ENCODE results near the gene DDIT3. TPM values are rescaled to one million over a fixed set of nuclear protein-coding genes. Genes with fewer than 3 reads are reported as not detected.
A peak's percentile ranks its signal among the peaks of the same experiment; 100 is the strongest.

The DDIT3 gene
- total and polyA plus RNA-seq, 2 of the 13 experiments (the other 11 are each of a cell fraction or from before 2014, with no cell fraction given), result 27.5 to 48.7 TPM

DNA sequence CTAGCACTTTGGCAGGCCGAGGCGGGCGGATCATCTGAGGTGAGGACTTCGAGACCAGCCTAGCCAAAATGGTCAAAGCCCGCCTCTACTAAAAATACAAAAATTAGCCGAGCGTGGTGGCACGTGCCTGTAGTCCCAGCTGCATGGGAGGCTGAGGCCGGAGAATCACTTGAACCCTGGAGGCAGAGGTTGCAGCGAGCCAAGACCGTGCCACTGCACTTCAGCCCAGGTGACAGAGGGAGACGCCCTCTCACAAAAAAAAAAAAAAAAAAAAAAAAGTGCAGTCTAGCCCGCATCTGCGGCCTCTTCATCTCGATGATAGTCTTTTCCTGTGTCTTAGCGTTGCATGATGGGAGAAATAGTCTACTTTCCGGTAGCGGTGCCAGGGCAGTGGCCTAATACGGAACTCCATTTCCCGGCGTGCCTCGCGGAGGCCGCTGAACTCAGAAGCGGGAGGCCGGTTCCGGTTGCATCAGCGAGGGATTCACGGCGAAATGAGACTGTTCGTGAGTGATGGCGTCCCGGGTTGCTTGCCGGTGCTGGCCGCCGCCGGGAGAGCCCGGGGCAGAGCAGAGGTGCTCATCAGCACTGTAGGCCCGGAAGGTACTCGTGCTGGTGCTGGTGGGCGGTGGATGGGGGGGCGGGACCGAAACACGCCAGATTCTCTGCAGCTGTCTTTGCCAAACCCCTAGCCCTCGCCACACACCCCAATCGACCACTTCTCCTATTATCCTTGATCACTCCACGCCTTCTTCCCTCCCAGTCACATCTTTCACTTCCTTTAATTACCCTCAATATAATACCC is 32.5 kb downstream of the DDIT3 start, which contains the start of gene MARS1 (continued):
- TF ChIP-seq ZNF749 (CRISPR knock-in tag; IDR thresholded peaks at IDR 0.05; ENCODE audit: borderline replicate concordance) (no peak), CCDC6 (CRISPR knock-in tag; IDR thresholded peaks at IDR 0.05) (peak; percentile 62; the same call in 1 of the 2 replicates), ZBTB21 (CRISPR knock-in tag; IDR thresholded peaks at IDR 0.05) (peak; percentile 62; the same call in 1 of the 2 replicates), NFKB2 (CRISPR knock-in tag; IDR thresholded peaks at IDR 0.05; ENCODE audit: borderline replicate concordance) (peak; percentile 64; the same call in 1 of the 2 replicates), ZNF891 (CRISPR knock-in tag; IDR thresholded peaks at IDR 0.05) (0 out of 2 replicates have a peak, but pooled peaks have one; percentile 40), ARHGAP35 (CRISPR knock-in tag; IDR thresholded peaks at IDR 0.05; ENCODE audit: borderline replicate concordance) (no peak), ZNF460 (CRISPR knock-in tag; IDR thresholded peaks at IDR 0.05; ENCODE audit: borderline replicate concordance) (no peak; the same call in 1 of the 2 replicates), IRX3 (CRISPR knock-in tag; IDR thresholded peaks at IDR 0.05; ENCODE audit: borderline replicate concordance, low read depth) (no peak), SALL2 (CRISPR knock-in tag; IDR thresholded peaks at IDR 0.05) (no peak; the same call in 1 of the 2 replicates), HNRNPK (IDR thresholded peaks at IDR 0.05; ENCODE audit: low read depth, low read length, poor library complexity, severe bottlenecking) (no peak), RORA (CRISPR knock-in tag; IDR thresholded peaks at IDR 0.05) (no peak), ZNF263 (CRISPR knock-in tag; IDR thresholded peaks at IDR 0.05) (no peak), TBP (CRISPR knock-in tag; IDR thresholded peaks at IDR 0.05) (no peak; the same call in 1 of the 2 replicates), REL (CRISPR knock-in tag; conservative IDR thresholded peaks at IDR 0.05) (no peak), ZBTB7B (CRISPR knock-in tag; IDR thresholded peaks at IDR 0.05) (no peak), ZNF816 (CRISPR knock-in tag; IDR thresholded peaks at IDR 0.05; ENCODE audit: borderline replicate concordance) (no peak), TSC22D2 (CRISPR knock-in tag; IDR thresholded peaks at IDR 0.05; ENCODE audit: borderline replicate concordance) (no peak), ZFP36L1 (CRISPR knock-in tag; IDR thresholded peaks at IDR 0.05) (no peak), PITX1 (CRISPR knock-in tag; IDR thresholded peaks at IDR 0.05) (peak; percentile 68)
- TF ChIP-seq, protein P1, sequence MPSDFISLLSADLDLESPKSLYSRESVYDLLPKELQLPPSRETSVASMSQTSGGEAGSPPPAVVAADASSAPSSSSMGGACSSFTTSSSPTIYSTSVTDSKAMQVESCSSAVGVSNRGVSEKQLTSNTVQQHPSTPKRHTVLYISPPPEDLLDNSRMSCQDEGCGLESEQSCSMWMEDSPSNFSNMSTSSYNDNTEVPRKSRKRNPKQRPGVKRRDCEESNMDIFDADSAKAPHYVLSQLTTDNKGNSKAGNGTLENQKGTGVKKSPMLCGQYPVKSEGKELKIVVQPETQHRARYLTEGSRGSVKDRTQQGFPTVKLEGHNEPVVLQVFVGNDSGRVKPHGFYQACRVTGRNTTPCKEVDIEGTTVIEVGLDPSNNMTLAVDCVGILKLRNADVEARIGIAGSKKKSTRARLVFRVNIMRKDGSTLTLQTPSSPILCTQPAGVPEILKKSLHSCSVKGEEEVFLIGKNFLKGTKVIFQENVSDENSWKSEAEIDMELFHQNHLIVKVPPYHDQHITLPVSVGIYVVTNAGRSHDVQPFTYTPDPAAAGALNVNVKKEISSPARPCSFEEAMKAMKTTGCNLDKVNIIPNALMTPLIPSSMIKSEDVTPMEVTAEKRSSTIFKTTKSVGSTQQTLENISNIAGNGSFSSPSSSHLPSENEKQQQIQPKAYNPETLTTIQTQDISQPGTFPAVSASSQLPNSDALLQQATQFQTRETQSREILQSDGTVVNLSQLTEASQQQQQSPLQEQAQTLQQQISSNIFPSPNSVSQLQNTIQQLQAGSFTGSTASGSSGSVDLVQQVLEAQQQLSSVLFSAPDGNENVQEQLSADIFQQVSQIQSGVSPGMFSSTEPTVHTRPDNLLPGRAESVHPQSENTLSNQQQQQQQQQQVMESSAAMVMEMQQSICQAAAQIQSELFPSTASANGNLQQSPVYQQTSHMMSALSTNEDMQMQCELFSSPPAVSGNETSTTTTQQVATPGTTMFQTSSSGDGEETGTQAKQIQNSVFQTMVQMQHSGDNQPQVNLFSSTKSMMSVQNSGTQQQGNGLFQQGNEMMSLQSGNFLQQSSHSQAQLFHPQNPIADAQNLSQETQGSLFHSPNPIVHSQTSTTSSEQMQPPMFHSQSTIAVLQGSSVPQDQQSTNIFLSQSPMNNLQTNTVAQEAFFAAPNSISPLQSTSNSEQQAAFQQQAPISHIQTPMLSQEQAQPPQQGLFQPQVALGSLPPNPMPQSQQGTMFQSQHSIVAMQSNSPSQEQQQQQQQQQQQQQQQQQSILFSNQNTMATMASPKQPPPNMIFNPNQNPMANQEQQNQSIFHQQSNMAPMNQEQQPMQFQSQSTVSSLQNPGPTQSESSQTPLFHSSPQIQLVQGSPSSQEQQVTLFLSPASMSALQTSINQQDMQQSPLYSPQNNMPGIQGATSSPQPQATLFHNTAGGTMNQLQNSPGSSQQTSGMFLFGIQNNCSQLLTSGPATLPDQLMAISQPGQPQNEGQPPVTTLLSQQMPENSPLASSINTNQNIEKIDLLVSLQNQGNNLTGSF (CRISPR knock-in tag; IDR thresholded peaks at IDR 0.05), result no peak
- TF ChIP-seq, protein P2, sequence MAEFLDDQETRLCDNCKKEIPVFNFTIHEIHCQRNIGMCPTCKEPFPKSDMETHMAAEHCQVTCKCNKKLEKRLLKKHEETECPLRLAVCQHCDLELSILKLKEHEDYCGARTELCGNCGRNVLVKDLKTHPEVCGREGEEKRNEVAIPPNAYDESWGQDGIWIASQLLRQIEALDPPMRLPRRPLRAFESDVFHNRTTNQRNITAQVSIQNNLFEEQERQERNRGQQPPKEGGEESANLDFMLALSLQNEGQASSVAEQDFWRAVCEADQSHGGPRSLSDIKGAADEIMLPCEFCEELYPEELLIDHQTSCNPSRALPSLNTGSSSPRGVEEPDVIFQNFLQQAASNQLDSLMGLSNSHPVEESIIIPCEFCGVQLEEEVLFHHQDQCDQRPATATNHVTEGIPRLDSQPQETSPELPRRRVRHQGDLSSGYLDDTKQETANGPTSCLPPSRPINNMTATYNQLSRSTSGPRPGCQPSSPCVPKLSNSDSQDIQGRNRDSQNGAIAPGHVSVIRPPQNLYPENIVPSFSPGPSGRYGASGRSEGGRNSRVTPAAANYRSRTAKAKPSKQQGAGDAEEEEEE (CRISPR knock-in tag; IDR thresholded peaks at IDR 0.05; ENCODE audit: borderline replicate concordance), result peak; percentile 55; the same call in 1 of the 2 replicates

Measured in HepG2 (cell line).